GM23338 (cell line): Measurements from ENCODE around the gene CTNNA3. TPM values are rescaled to one million over a fixed set of nuclear protein-coding genes. Genes with fewer than 3 reads are reported as not detected.

Source experiments
- ATAC-seq: fragments of 200-7000 bp; cut with Tn5 transposase; 3 replicates; pipeline ENCODE4 v1.9.1; 2020
- DNase-seq: peaks from one replicate; pipeline ENCODE4 v3.0.0-alpha.2; 2015; ENCODE audit warnings: low spot score
- H2AFZ ChIP-seq: fragments of 200-600 bp; sonication (generic); 2 replicates; pipeline ENCODE4 v1.8.0; 2016; ENCODE audit warnings: antibody characterized with exemption, mild to moderate bottlenecking, moderate library complexity
- H3F3A ChIP-seq: fragments of 200-600 bp; sonication (generic); replicated peaks from 2 replicates; pipeline ENCODE4 v1.8.0; 2017; ENCODE audit warnings: antibody characterized with exemption, mixed run types, low read depth
- H3K27ac ChIP-seq: fragments of 200-600 bp; sonication (generic); 2 replicates; pipeline ENCODE4 v1.6.1; 2016; ENCODE audit warnings: low read depth
- H3K27me3 ChIP-seq: fragments of 200-600 bp; sonication (generic); 2 replicates; pipeline ENCODE4 v1.8.0; 2016; ENCODE audit warnings: mild to moderate bottlenecking, mixed run types, moderate library complexity; ENCODE audit not compliant: insufficient read depth
- H3K36me3 ChIP-seq: fragments of 200-600 bp; sonication (generic); 2 replicates; pipeline ENCODE4 v1.8.0; 2016; ENCODE audit warnings: mild to moderate bottlenecking; ENCODE audit not compliant: insufficient read depth
- H3K4me1 ChIP-seq: fragments of 200-600 bp; sonication (generic); 2 replicates; pipeline ENCODE4 v1.8.0; 2016; ENCODE audit warnings: mild to moderate bottlenecking, moderate library complexity; ENCODE audit not compliant: insufficient read depth
- H3K4me2 ChIP-seq: fragments of 200-600 bp; sonication (generic); 2 replicates; pipeline ENCODE4 v1.7.1; 2017; ENCODE audit warnings: mixed run types
- H3K4me3 ChIP-seq: fragments of 200-600 bp; sonication (generic); 2 replicates; pipeline ENCODE4 v1.6.1; 2016; ENCODE audit warnings: mixed run types
- H3K79me2 ChIP-seq: fragments of 200-600 bp; sonication (generic); replicated peaks from 2 replicates; pipeline ENCODE4 v1.8.0; 2017; ENCODE audit warnings: mild to moderate bottlenecking; ENCODE audit not compliant: insufficient read depth
- H3K9me2 ChIP-seq: fragments of 200-600 bp; sonication (generic); 2 replicates; pipeline ENCODE4 v1.8.0; 2017; ENCODE audit not compliant: insufficient read depth
- H4K20me1 ChIP-seq: fragments of 200-600 bp; sonication (generic); replicated peaks from 2 replicates; pipeline ENCODE4 v1.8.0; 2017; ENCODE audit warnings: mild to moderate bottlenecking; ENCODE audit not compliant: insufficient read depth
- H3K27ac Mint-ChIP-seq: 2 replicates; pipeline ENCODE4 v1.8.0; 2020; ENCODE audit warnings: inconsistent platforms, mild to moderate bottlenecking, moderate library complexity, mixed read lengths
- H3K27me3 Mint-ChIP-seq: 3 replicates; pipeline ENCODE4 v1.8.0; 2022; ENCODE audit warnings: low read depth, mild to moderate bottlenecking, moderate library complexity, mixed read lengths, inconsistent platforms; ENCODE audit not compliant: insufficient read depth, poor library complexity
- H3K36me3 Mint-ChIP-seq: 3 replicates; pipeline ENCODE4 v1.8.0; 2021; ENCODE audit warnings: low read depth, mild to moderate bottlenecking, inconsistent platforms, moderate library complexity, mixed read lengths
- H3K4me1 Mint-ChIP-seq: 3 replicates; pipeline ENCODE4 v1.8.0; 2020; ENCODE audit warnings: mild to moderate bottlenecking, inconsistent platforms, mixed read lengths
- H3K4me3 Mint-ChIP-seq: 3 replicates; pipeline ENCODE4 v1.8.0; 2021; ENCODE audit warnings: moderate library complexity, mild to moderate bottlenecking, inconsistent platforms, mixed read lengths
- H3K9me3 Mint-ChIP-seq: 3 replicates; pipeline ENCODE4 v1.8.0; 2020; ENCODE audit warnings: moderate library complexity, mild to moderate bottlenecking, inconsistent platforms, mixed read lengths
- CREB1 ChIP-seq: fragments of 250-450 bp; sonication (Bioruptor Pico); IDR thresholded peaks from 2 replicates; pipeline ENCODE4 v1.5.0; 2020; ENCODE audit warnings: low read depth, mild to moderate bottlenecking, moderate library complexity
- CTCF ChIP-seq, 2 experiments: fragments of 200-600 bp in 1 of 2; sonication (generic) in 1 of 2; conservative IDR thresholded peaks; 2 replicates each; pipeline versions ENCODE4 v1.5.1 to v1.6.1; 2016 to 2017; ENCODE audit warnings: antibody characterized with exemption in 2 of 2, low read depth in 2 of 2, mild to moderate bottlenecking in 2 of 2, moderate library complexity in 1 of 2
- ETS1 ChIP-seq: IDR thresholded peaks from 2 replicates; pipeline ENCODE4 v1.6.1; 2016; ENCODE audit warnings: antibody characterized with exemption
- EZH2 ChIP-seq: fragments of 200-600 bp; sonication (generic); IDR thresholded peaks from one replicate; pipeline ENCODE4 v1.8.0; 2017; ENCODE audit warnings: antibody characterized with exemption, mild to moderate bottlenecking, low read depth; ENCODE audit not compliant: unreplicated experiment
- EZH2phosphoT487 ChIP-seq: fragments of 200-600 bp; sonication (generic); IDR thresholded peaks from one replicate; pipeline ENCODE4 v1.8.1; 2018; ENCODE audit warnings: antibody characterized with exemption; ENCODE audit not compliant: unreplicated experiment
- JUNB ChIP-seq: IDR thresholded peaks from one replicate; pipeline ENCODE4 v1.6.1; 2016; ENCODE audit warnings: antibody characterized with exemption; ENCODE audit not compliant: unreplicated experiment
- NANOG ChIP-seq: IDR thresholded peaks from 2 replicates; pipeline ENCODE4 v1.6.1; 2016; ENCODE audit warnings: antibody characterized with exemption, borderline replicate concordance
- POLR2AphosphoS5 ChIP-seq: IDR thresholded peaks from 2 replicates; pipeline ENCODE4 v1.6.1; 2016; ENCODE audit warnings: antibody characterized with exemption, low read depth
- REST ChIP-seq: IDR thresholded peaks from one replicate; pipeline ENCODE4 v1.6.1; 2018; ENCODE audit warnings: antibody characterized with exemption; ENCODE audit not compliant: unreplicated experiment
- STAT1 ChIP-seq: IDR thresholded peaks from one replicate; pipeline ENCODE4 v1.6.1; 2016; ENCODE audit warnings: antibody characterized with exemption; ENCODE audit not compliant: unreplicated experiment
- ZNF114 ChIP-seq: fragments of 250-450 bp; sonication (Bioruptor Pico); IDR thresholded peaks from 2 replicates; pipeline ENCODE4 v1.5.0; 2020; ENCODE audit warnings: mild to moderate bottlenecking, moderate library complexity
- ZNF331 ChIP-seq: fragments of 250-450 bp; sonication (Bioruptor Pico); IDR thresholded peaks from 2 replicates; pipeline ENCODE4 v1.5.0; 2020; ENCODE audit warnings: low read depth, mild to moderate bottlenecking, moderate library complexity
- ZNF462 ChIP-seq: fragments of 250-450 bp; sonication (Bioruptor Pico); IDR thresholded peaks from 2 replicates; pipeline ENCODE4 v1.5.0; 2020; ENCODE audit warnings: mild to moderate bottlenecking, moderate library complexity
- polyA plus RNA-seq: library from polyadenylated mRNA; unstranded; fragments of >200 nt; fragmentation: Nextera tagmentation; extraction: Ambion mirVana; gene quantifications from 2 replicates; pipeline ENCODE4 v1.2.1, GENCODE V29; 2016
- total RNA-seq: library from RNA; depleted of rRNA; stranded (reverse); fragments of >200 nt; shearing (Covaris generic); gene quantifications from 2 replicates; pipeline ENCODE4 v1.2.3, GENCODE V29; 2014

Gene CTNNA3
- total and polyA plus RNA-seq, 2 experiments from 2014 or later: 0.71 to 3.3 TPM

- Mint-ChIP-seq H3K4me1 (peaks cover 10% of the 10 kb centered on the region), H3K4me3 (no peak overlapping the region), H3K27me3 (no peaks in the 10 kb centered on the region), H3K9me3 (no peaks in the 10 kb centered on the region), H3K27ac (no peak overlapping the region), H3K36me3 (no peaks in the 10 kb centered on the region)
- H3K27me3 ChIP-seq: no peaks in the 10 kb centered on the region
- no peak overlapping the region for H3K4me3 ChIP-seq
- no peaks in the 10 kb centered on the region for H3K36me3 ChIP-seq
- no peak overlapping the region for H3K27ac ChIP-seq
- no peaks in the 10 kb centered on the region for H4K20me1 ChIP-seq
- no peaks in the 10 kb centered on the region for H3F3A ChIP-seq
- no peak for ATAC-seq
- TF ChIP-seq POLR2AphosphoS5 (no peak), ETS1 (no peak), ZNF114 (CRISPR knock-in tag) (no peak), ZNF462 (CRISPR knock-in tag) (no peak), EZH2phosphoT487 (no peak), STAT1 (no peak), CREB1 (CRISPR knock-in tag) (no peak), EZH2 (no peak), JUNB (no peak), CTCF (conservative IDR thresholded peaks at IDR 0.05; ENCODE audit: low read depth in 2 of 2) (no peak), NANOG (no peak), ZNF331 (CRISPR knock-in tag) (no peak), REST (no peak)
- no peaks in the 10 kb centered on the region for H3K79me2 ChIP-seq
- 0 out of 2 replicates have a peak overlapping the region, but pooled peaks have one; percentile 16 for H2AFZ ChIP-seq
- H3K4me2 ChIP-seq: no peak overlapping the region
- H3K4me1 ChIP-seq: no peaks in the 10 kb centered on the region
- DNase-seq: no peak
- no peaks in the 10 kb centered on the region for H3K9me2 ChIP-seq
These were observed 1412.0 kb downstream of the CTNNA3 start for GRCh38 chr10:66283874-66284464.
